Stimulated activated naive CD8-positive, alpha-beta T cell treated with anti-CD3 and anti-CD28 coated beads, Interleukin-15, amount 100 ng/mL, for 72 hours (primary cell): Measurements from ENCODE around the gene TIMM17B.
A peak's percentile ranks its signal among the peaks of the same experiment; 100 is the strongest.
"Not testable (repeated sequence)": the region's sequence is repeated elsewhere in the genome, so short reads cannot be mapped to it uniquely, and the experiment has no call there.

Experiments
- ATAC-seq: fragments of 150-1000 bp; cut with Tn5 transposase; 2 replicates; pipeline ENCODE4 v1.10.0; 2021; ENCODE audit warnings: mild to moderate bottlenecking, moderate library complexity
- DNase-seq, 2 donors: peaks; one replicate each; pipeline ENCODE4 v3.0.0; 2021 to 2022
- H3K27ac Mint-ChIP-seq, 2 donors: one replicate each; pipeline ENCODE4 v1.8.0; 2022; ENCODE audit warnings: mild to moderate bottlenecking in 2 of 2, mixed read lengths in 2 of 2, moderate library complexity in 2 of 2
- H3K27me3 Mint-ChIP-seq: one replicate; pipeline ENCODE4 v1.8.0; 2022; ENCODE audit warnings: mixed read lengths
- H3K4me1 Mint-ChIP-seq: one replicate; pipeline ENCODE4 v1.8.0; 2022; ENCODE audit warnings: mild to moderate bottlenecking, mixed read lengths
- H3K4me3 Mint-ChIP-seq, 2 donors: one replicate each; pipeline ENCODE4 v1.8.0; 2022; ENCODE audit warnings: mild to moderate bottlenecking in 2 of 2, mixed read lengths in 2 of 2, moderate library complexity in 1 of 2
- H3K9me3 Mint-ChIP-seq, 2 donors: one replicate each; pipeline ENCODE4 v1.8.0; 2022; ENCODE audit warnings: mixed read lengths in 2 of 2

Gene TIMM17B

GRCh38 chrX:48890934-48891401, 6.6 kb downstream of the TIMM17B start:
- Mint-ChIP-seq H3K27ac (peak overlapping the region in 1 of 2 donors; percentile 90), H3K4me1 (peaks cover 29% of the 10 kb centered on the region), H3K27me3 (no peaks in the 10 kb centered on the region), H3K4me3 (peak overlapping the region; percentile 93 to 97), H3K9me3 (no peaks in the 10 kb centered on the region)
- ATAC-seq = peak; percentile 73
- DNase-seq = peak in 1 of 2 donors; percentile 35

- peak overlapping the region in 1 of 2 donors; percentile 90 for H3K27ac Mint-ChIP-seq
Measured at GRCh38 chrX:48890296-48890925, 7.2 kb downstream of the TIMM17B start.

GRCh38 chrX:48886586-48886985, 11.0 kb downstream of the TIMM17B start:
- H3K4me3 Mint-ChIP-seq, H3K27ac Mint-ChIP-seq, DNase-seq, H3K9me3 Mint-ChIP-seq, H3K27me3 Mint-ChIP-seq, ATAC-seq: not testable (repeated sequence)
- peaks cover 12% of the 10 kb centered on the region for H3K4me1 Mint-ChIP-seq

More at GRCh38 chrX:48890296-48890925, 7.2 kb downstream of the TIMM17B start:
- Mint-ChIP-seq H3K27me3 (no peaks in the 10 kb centered on the region), H3K9me3 (no peaks in the 10 kb centered on the region), H3K4me3 (peak overlapping the region; percentile 93 to 97), H3K4me1 (peaks cover 27% of the 10 kb centered on the region)
- no peak for DNase-seq
- peak; percentile 24 for ATAC-seq

GRCh38 chrX:48883729-48884128, 13.8 kb downstream of the TIMM17B start:
- no peak overlapping the region for H3K4me3 Mint-ChIP-seq
- no peaks in the 10 kb centered on the region for H3K27me3 Mint-ChIP-seq
- no peaks in the 10 kb centered on the region for H3K4me1 Mint-ChIP-seq
- no peak for DNase-seq
- ATAC-seq = no peak
- H3K27ac Mint-ChIP-seq = no peak overlapping the region
- H3K9me3 Mint-ChIP-seq = no peaks in the 10 kb centered on the region

- H3K4me1 Mint-ChIP-seq, DNase-seq, H3K27me3 Mint-ChIP-seq, H3K27ac Mint-ChIP-seq, H3K4me3 Mint-ChIP-seq, H3K9me3 Mint-ChIP-seq, ATAC-seq: not testable (repeated sequence)
Measured at GRCh38 chrX:48876944-48877343, 20.6 kb downstream of the TIMM17B start.

GRCh38 chrX:48872017-48872416, 25.6 kb downstream of the TIMM17B start:
- not testable (repeated sequence) for H3K27ac Mint-ChIP-seq, H3K27me3 Mint-ChIP-seq, H3K9me3 Mint-ChIP-seq, ATAC-seq, H3K4me3 Mint-ChIP-seq, H3K4me1 Mint-ChIP-seq, DNase-seq

- DNase-seq (no peak), ATAC-seq (no peak)
- Mint-ChIP-seq H3K27me3 (peaks cover 8% of the 10 kb centered on the region), H3K4me1 (no peaks in the 10 kb centered on the region), H3K9me3 (no peaks in the 10 kb centered on the region), H3K4me3 (no peak overlapping the region), H3K27ac (no peak overlapping the region)
Measured at GRCh38 chrX:48864210-48864609, 33.4 kb downstream of the TIMM17B start.

- Mint-ChIP-seq H3K4me3 (no peak overlapping the region), H3K27me3 (peaks cover 8% of the 10 kb centered on the region), H3K27ac (peak overlapping the region in 1 of 2 donors; percentile 87), H3K4me1 (peaks cover 11% of the 10 kb centered on the region), H3K9me3 (no peaks in the 10 kb centered on the region)
- no peak for ATAC-seq
- DNase-seq = peak in 1 of 2 donors; percentile 9
Measured at GRCh38 chrX:48854898-48855297, 42.7 kb downstream of the TIMM17B start.

GRCh38 chrX:48854121-48854804, 43.3 kb downstream of the TIMM17B start:
- not testable (repeated sequence) for H3K4me3 Mint-ChIP-seq, H3K9me3 Mint-ChIP-seq, ATAC-seq, DNase-seq, H3K27ac Mint-ChIP-seq, H3K27me3 Mint-ChIP-seq
- H3K4me1 Mint-ChIP-seq = peaks cover 11% of the 10 kb centered on the region

GRCh38 chrX:48853494-48853893, 44.1 kb downstream of the TIMM17B start:
- DNase-seq, H3K27ac Mint-ChIP-seq, H3K9me3 Mint-ChIP-seq, H3K27me3 Mint-ChIP-seq, H3K4me3 Mint-ChIP-seq, ATAC-seq: not testable (repeated sequence)
- H3K4me1 Mint-ChIP-seq = peaks cover 15% of the 10 kb centered on the region

- Mint-ChIP-seq H3K27me3 (peaks cover 8% of the 10 kb centered on the region), H3K4me1 (peaks cover 15% of the 10 kb centered on the region), H3K9me3 (no peaks in the 10 kb centered on the region), H3K27ac (no peak overlapping the region), H3K4me3 (no peak overlapping the region)
- no peak for DNase-seq
- no peak for ATAC-seq
Measured at GRCh38 chrX:48852857-48853256, 44.7 kb downstream of the TIMM17B start.

- H3K27ac Mint-ChIP-seq = peak overlapping the region in 1 of 2 donors; percentile 85
- no peak for ATAC-seq
- H3K9me3 Mint-ChIP-seq = no peaks in the 10 kb centered on the region
- H3K4me1 Mint-ChIP-seq = peaks cover 4% of the 10 kb centered on the region
- peaks cover 8% of the 10 kb centered on the region for H3K27me3 Mint-ChIP-seq
- H3K4me3 Mint-ChIP-seq = no peak overlapping the region
- DNase-seq = no peak
Measured at GRCh38 chrX:48848847-48849246, 48.7 kb downstream of the TIMM17B start.
